K562 (cell line): ENCODE data around the gene RALB.

Experiments
- ATF3 ChIP-seq, 2 experiments: fragments of 450-650 bp in 1 of 2; sonication (generic) in 1 of 2; formaldehyde crosslinking in 1 of 2; IDR thresholded peaks in 1 of 2; conservative IDR thresholded peaks in 1 of 2; 2 replicates each; pipeline versions ENCODE4 v1.6.1 to v1.8.1; 2016 to 2023; ENCODE audit warnings: mild to moderate bottlenecking in 2 of 2, moderate library complexity in 2 of 2, inconsistent platforms in 1 of 2, missing genetic modification reagents in 1 of 2
- CTCF ChIP-seq, 3 experiments: IDR thresholded peaks in 2 of 3; conservative IDR thresholded peaks in 1 of 3; 2 replicates each; pipeline ENCODE4 v1.5.1; 2011 to 2012; ENCODE audit warnings: low read length in 3 of 3, mild to moderate bottlenecking in 3 of 3, control low read depth in 2 of 3, improper control_type of control experiment in 1 of 3, inconsistent platforms in 1 of 3, low read depth in 1 of 3, mixed read lengths in 1 of 3, moderate library complexity in 1 of 3; ENCODE audit not compliant: insufficient read depth in 2 of 3
- JUN ChIP-seq, 2 experiments: sonication (generic) in 1 of 2; formaldehyde crosslinking in 1 of 2; IDR thresholded peaks; 2 replicates each; pipeline versions ENCODE4 v1.6.1 to v1.8.0; 2012 to 2022; ENCODE audit warnings: borderline replicate concordance in 2 of 2, mild to moderate bottlenecking in 2 of 2, improper control_type of control experiment in 1 of 2, low read depth in 1 of 2, low read length in 1 of 2, missing genetic modification reagents in 1 of 2
- KDM5B ChIP-seq: fragments of 200-600 bp; sonication (generic); IDR thresholded peaks from 2 replicates; pipeline ENCODE4 v1.6.1; 2012; ENCODE audit warnings: low read depth, mild to moderate bottlenecking, moderate library complexity, low read length, control low read depth, inconsistent platforms; ENCODE audit not compliant: insufficient replicate concordance

GRCh38 chr2:120256651-120257000, 4.0 kb downstream of the RALB start:
- TF ChIP-seq CTCF (IDR thresholded peaks at IDR 0.05 in 2 of 3, conservative IDR thresholded peaks at IDR 0.05 in 1 of 3; ENCODE audit: insufficient read depth in 2 of 3, low read depth in 1 of 3, low read length in 3 of 3) (no peak), ATF3 (IDR thresholded peaks at IDR 0.05) (no peak), ATF3 (CRISPR knock-in tag; conservative IDR thresholded peaks at IDR 0.05) (no peak), KDM5B (no peak), JUN (IDR thresholded peaks at IDR 0.05; ENCODE audit: borderline replicate concordance, low read depth, low read length) (no peak), JUN (CRISPR knock-in tag; IDR thresholded peaks at IDR 0.05; ENCODE audit: borderline replicate concordance) (no peak)
